ENCODE measurements around the gene GALNT9.

GRCh38 chr12:132159555-132160003 is 169.8 kb downstream of the GALNT9 start:
- TF ChIP-seq CTCF (IDR thresholded peaks at IDR 0.05; ENCODE audit: low read depth, low read length) (no peak), EZH2phosphoT487 (IDR thresholded peaks at IDR 0.05; ENCODE audit: low read depth) (no peak)

All from OCI-LY3 (cell line).